ENCODE data around the gene CMTM4. TPM values are rescaled to one million over a fixed set of nuclear protein-coding genes. Genes with fewer than 3 reads are reported as not detected.

Gene CMTM4
- total and polyA plus RNA-seq, 2 of the 4 experiments (the other 2 are of a cell fraction): 9.0 to 14.5 TPM

- H3K23ac ChIP-seq (ENCODE audit: low read depth, low read length): no peak overlapping the region
- peaks cover 1% of the 10 kb centered on the region; the same call in 1 of the 2 replicates for H3K4me1 ChIP-seq (ENCODE audit: control insufficient read depth, insufficient read depth, low read length)
- H3K9ac ChIP-seq (ENCODE audit: low read depth, low read length): no peak overlapping the region
- CTCF ChIA-PET: no interaction called here
- TF ChIP-seq, protein P1, sequence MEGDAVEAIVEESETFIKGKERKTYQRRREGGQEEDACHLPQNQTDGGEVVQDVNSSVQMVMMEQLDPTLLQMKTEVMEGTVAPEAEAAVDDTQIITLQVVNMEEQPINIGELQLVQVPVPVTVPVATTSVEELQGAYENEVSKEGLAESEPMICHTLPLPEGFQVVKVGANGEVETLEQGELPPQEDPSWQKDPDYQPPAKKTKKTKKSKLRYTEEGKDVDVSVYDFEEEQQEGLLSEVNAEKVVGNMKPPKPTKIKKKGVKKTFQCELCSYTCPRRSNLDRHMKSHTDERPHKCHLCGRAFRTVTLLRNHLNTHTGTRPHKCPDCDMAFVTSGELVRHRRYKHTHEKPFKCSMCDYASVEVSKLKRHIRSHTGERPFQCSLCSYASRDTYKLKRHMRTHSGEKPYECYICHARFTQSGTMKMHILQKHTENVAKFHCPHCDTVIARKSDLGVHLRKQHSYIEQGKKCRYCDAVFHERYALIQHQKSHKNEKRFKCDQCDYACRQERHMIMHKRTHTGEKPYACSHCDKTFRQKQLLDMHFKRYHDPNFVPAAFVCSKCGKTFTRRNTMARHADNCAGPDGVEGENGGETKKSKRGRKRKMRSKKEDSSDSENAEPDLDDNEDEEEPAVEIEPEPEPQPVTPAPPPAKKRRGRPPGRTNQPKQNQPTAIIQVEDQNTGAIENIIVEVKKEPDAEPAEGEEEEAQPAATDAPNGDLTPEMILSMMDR (conservative IDR thresholded peaks at IDR 0.05; ENCODE audit: low read depth, low read length): no peak
- TF ChIP-seq MAZ (IDR thresholded peaks at IDR 0.05; ENCODE audit: borderline replicate concordance, low read depth, low read length) (no peak), RCOR1 (IDR thresholded peaks at IDR 0.05; ENCODE audit: insufficient replicate concordance, low read length) (no peak), RFX5 (IDR thresholded peaks at IDR 0.05; ENCODE audit: low read depth, low read length) (no peak), CEBPB (IDR thresholded peaks at IDR 0.05; ENCODE audit: low read depth, low read length) (no peak), CHD1 (IDR thresholded peaks at IDR 0.05; ENCODE audit: low read depth, low read length) (no peak), FOS (IDR thresholded peaks at IDR 0.05; ENCODE audit: low read depth, low read length) (no peak), MAFK (IDR thresholded peaks at IDR 0.05; ENCODE audit: low read depth, low read length) (no peak), SMC3 (IDR thresholded peaks at IDR 0.05; ENCODE audit: low read depth, low read length) (no peak), BHLHE40 (IDR thresholded peaks at IDR 0.05; ENCODE audit: low read depth, low read length) (no peak), NFE2L2 (IDR thresholded peaks at IDR 0.05; ENCODE audit: low read depth, low read length) (no peak)
- TF ChIP-seq, protein P2, sequence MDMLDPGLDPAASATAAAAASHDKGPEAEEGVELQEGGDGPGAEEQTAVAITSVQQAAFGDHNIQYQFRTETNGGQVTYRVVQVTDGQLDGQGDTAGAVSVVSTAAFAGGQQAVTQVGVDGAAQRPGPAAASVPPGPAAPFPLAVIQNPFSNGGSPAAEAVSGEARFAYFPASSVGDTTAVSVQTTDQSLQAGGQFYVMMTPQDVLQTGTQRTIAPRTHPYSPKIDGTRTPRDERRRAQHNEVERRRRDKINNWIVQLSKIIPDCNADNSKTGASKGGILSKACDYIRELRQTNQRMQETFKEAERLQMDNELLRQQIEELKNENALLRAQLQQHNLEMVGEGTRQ (IDR thresholded peaks at IDR 0.05; ENCODE audit: low read depth, low read length): no peak
- no TSS peak for BruUV-seq (replicated peaks)
- no peaks in the 10 kb centered on the region for H3K9me3 ChIP-seq (ENCODE audit: control insufficient read depth, insufficient read depth, low read length)
- no peak overlapping the region for H4K91ac ChIP-seq (ENCODE audit: insufficient read depth, low read depth, low read length)
- intact Hi-C loops (cut with micrococcal nuclease): no loop called here
- H2AK5ac ChIP-seq (ENCODE audit: low read depth, low read length): no peak overlapping the region
- H3K56ac ChIP-seq (ENCODE audit: extremely low read depth, insufficient read depth, low read length): no peak overlapping the region
- no peak overlapping the region for H4K8ac ChIP-seq (ENCODE audit: low read depth in 2 of 2, low read length in 2 of 2)
- H3K4ac ChIP-seq (ENCODE audit: low read depth, low read length): no peak overlapping the region
- dilution Hi-C loops (cut with HindIII; ENCODE audit: low sequenced_read_pairs, unreplicated experiment): no loop called here
- no CpG with 5 or more reads among the region's 2 CpGs for WGBS, 2 experiments (ENCODE audit: extremely low coverage in 2 of 2, insufficient read length in 1 of 2)
- no peak overlapping the region for H2AK9ac ChIP-seq (replicated peaks; ENCODE audit: low read depth, low read length, poor library complexity)
- no peak overlapping the region for H3K4me2 ChIP-seq (ENCODE audit: low read depth, low read length)
- no peak overlapping the region for H3K27ac ChIP-seq (ENCODE audit: insufficient read depth, low read length)
- POLR2A ChIA-PET (ENCODE audit: unreplicated experiment): no interaction called here
- no peaks in the 10 kb centered on the region for H4K20me1 ChIP-seq (ENCODE audit: insufficient read depth, low read length)
- no peaks in the 10 kb centered on the region for H3K36me3 ChIP-seq (ENCODE audit: control insufficient read depth, insufficient read depth, low read length)
- DNase-seq (no peak), ATAC-seq (ENCODE audit: low read depth) (no peak)
- no peak overlapping the region for H2AFZ ChIP-seq (replicated peaks; ENCODE audit: low read length, poor library complexity)
- no peaks in the 10 kb centered on the region for H3K27me3 ChIP-seq (ENCODE audit: control insufficient read depth, insufficient read depth, low read length)
- no peak overlapping the region for H2BK20ac ChIP-seq (ENCODE audit: low read depth, low read length)
- H3K9me1 ChIP-seq (ENCODE audit: insufficient read depth, low read length): peaks cover 13% of the 10 kb centered on the region; the same call in 1 of the 2 replicates
- H3K79me1 ChIP-seq (ENCODE audit: low read depth in 1 of 2, low read length in 2 of 2): peaks cover 7 to 16% of the 10 kb centered on the region in 2 experiments; a peak in 3 of 4 replicates
- H3K14ac ChIP-seq (replicated peaks; ENCODE audit: low read depth, low read length): no peak overlapping the region
- H4K5ac ChIP-seq (ENCODE audit: low read depth, low read length): no peak overlapping the region
- in situ Hi-C loops (cut with MboI; ENCODE audit: low sequenced_read_pairs): no loop called here
- no peak overlapping the region for H2BK15ac ChIP-seq (ENCODE audit: low read depth, low read length)
- H2BK120ac ChIP-seq (ENCODE audit: low read depth, low read length): no peak overlapping the region
- no peak overlapping the region for H3K18ac ChIP-seq (ENCODE audit: low read depth, low read length)
- H2BK5ac ChIP-seq (ENCODE audit: low read depth, low read length, poor library complexity, severe bottlenecking): no peak overlapping the region
- H3K4me3 ChIP-seq (ENCODE audit: insufficient read depth, low read depth, low read length): no peak overlapping the region
Observed at GRCh38 chr16:66649167-66649566, 47.4 kb downstream of the CMTM4 start.

All from IMR-90 (cell line).